MCF 10A (cell line): ENCODE data around the gene CHMP6. TPM values are rescaled to one million over a fixed set of nuclear protein-coding genes. Genes with fewer than 3 reads are reported as not detected.

Source experiments
- BruUV-seq: library from RNA; stranded (reverse); fragments of 400-500 nt; replicated peaks from 2 replicates; lab custom pipeline; 2021; lab: Mats Ljungman, UMichigan
- CTCF ChIA-PET: fragments of 300-600 bp; sonication (Branson Sonifier 250); formaldehyde crosslinking; extraction: SDS; loops from one replicate; lab custom pipeline; 2021; ENCODE audit warnings: antibody characterized with exemption, inconsistent platforms; lab: Yijun Ruan, JAX
- POLR2A ChIA-PET: fragments of 300-600, 350-650 bp; sonication (Branson Sonifier 250); formaldehyde crosslinking; extraction: SDS; loops from one replicate; lab custom pipeline; 2020; ENCODE audit warnings: antibody characterized with exemption, inconsistent platforms; lab: Yijun Ruan, JAX
- DNase-seq: peaks from one replicate; pipeline ENCODE4 v3.0.0-alpha.2; 2018; ENCODE audit not compliant: unreplicated experiment
- H3K27ac Mint-ChIP-seq: one replicate; pipeline ENCODE4 v1.8.0; 2022; ENCODE audit warnings: mild to moderate bottlenecking, low read depth, mixed read lengths; ENCODE audit not compliant: unreplicated experiment
- H3K27me3 Mint-ChIP-seq: one replicate; pipeline ENCODE4 v1.8.0; 2022; ENCODE audit warnings: mixed read lengths; ENCODE audit not compliant: insufficient read depth, unreplicated experiment
- H3K36me3 Mint-ChIP-seq: one replicate; pipeline ENCODE4 v1.8.0; 2022; ENCODE audit warnings: mild to moderate bottlenecking, moderate library complexity, mixed read lengths; ENCODE audit not compliant: insufficient read depth, unreplicated experiment
- H3K4me1 Mint-ChIP-seq: one replicate; pipeline ENCODE4 v1.8.0; 2022; ENCODE audit warnings: mixed read lengths; ENCODE audit not compliant: insufficient read depth, unreplicated experiment
- H3K4me3 Mint-ChIP-seq: one replicate; pipeline ENCODE4 v1.8.0; 2022; ENCODE audit warnings: mild to moderate bottlenecking, moderate library complexity, mixed read lengths; ENCODE audit not compliant: unreplicated experiment
- H3K9me3 Mint-ChIP-seq: one replicate; pipeline ENCODE4 v1.8.0; 2022; ENCODE audit warnings: mixed read lengths; ENCODE audit not compliant: unreplicated experiment
- CTCF ChIP-seq: fragments of 200-600 bp; IDR thresholded peaks from one replicate; pipeline ENCODE4 v1.8.0; 2022; ENCODE audit warnings: antibody characterized with exemption, mild to moderate bottlenecking; ENCODE audit not compliant: unreplicated experiment
- intact Hi-C: fragments of 100-400 bp; cut with micrococcal nuclease; formaldehyde crosslinking; loops from 2 replicates; pipeline ENCODE4 v1.14.1; 2022
- total RNA-seq: library from RNA; stranded (reverse); gene quantifications from 2 replicates; pipeline ENCODE4 v1.2.3, GENCODE V29; 2022

The CHMP6 gene
- total RNA-seq, 1 experiment from 2014 or later = 19.5 TPM

GRCh38 chr17:81044428-81044763 lies 52.8 kb downstream of the CHMP6 start:
- intact Hi-C loops = loop anchor here (1.0 kb wide), 1 partner anchor 13 kb away; no protein-coding TSS in a partner anchor
- Mint-ChIP-seq H3K27me3 (no peaks in the 10 kb centered on the region), H3K4me3 (peak overlapping the region; percentile 66), H3K36me3 (peaks cover 16% of the 10 kb centered on the region), H3K4me1 (peaks cover 51% of the 10 kb centered on the region), H3K9me3 (no peaks in the 10 kb centered on the region), H3K27ac (peak overlapping the region; percentile 69)
- ChIA-PET POLR2A (interaction anchor here (0.6 to 4.7 kb wide), 9 partner anchors 8 to 182 kb away, joined by 3 to 34 read pairs (median 7); partner anchors contain the start of gene BAIAP2), CTCF (interaction anchor here (1.8 to 2.6 kb wide), 2 partner anchors 21 to 53 kb away, joined by 10 to 11 read pairs; no protein-coding TSS in a partner anchor)
- no peak for TF ChIP-seq CTCF
- BruUV-seq = no TSS peak
- DNase-seq = no peak

GRCh38 chr17:81044764-81045589 lies 53.3 kb downstream of the CHMP6 start:
- no TSS peak for BruUV-seq
- Mint-ChIP-seq H3K4me3 (peak overlapping the region; percentile 66), H3K9me3 (no peaks in the 10 kb centered on the region), H3K36me3 (peaks cover 15% of the 10 kb centered on the region), H3K27me3 (no peaks in the 10 kb centered on the region), H3K27ac (peak overlapping the region; percentile 69), H3K4me1 (peaks cover 53% of the 10 kb centered on the region)
- ChIA-PET CTCF (interaction anchor here (1.0 to 2.6 kb wide), 3 partner anchors 21 to 52 kb away, joined by 3 to 11 read pairs (median 10); no protein-coding TSS in a partner anchor), POLR2A (interaction anchor here (0.6 to 4.7 kb wide), 8 partner anchors 9 to 53 kb away, joined by 3 to 34 read pairs (median 6); partner anchors contain the start of gene BAIAP2)
- intact Hi-C loops = loop anchor here (1.0 kb wide), 1 partner anchor 12 kb away; no protein-coding TSS in a partner anchor
- no peak for TF ChIP-seq CTCF
- peak; percentile 80 for DNase-seq

- POLR2A ChIA-PET = interaction anchor here (0.6 to 4.7 kb wide), 6 partner anchors 9 to 52 kb away, joined by 3 to 34 read pairs (median 12); partner anchors contain the start of gene BAIAP2
- H3K4me3 Mint-ChIP-seq = no peak overlapping the region
- CTCF ChIA-PET = interaction anchor here (0.5 to 1.8 kb wide), 3 partner anchors 23 to 254 kb away, joined by 3 to 10 read pairs (median 3); no protein-coding TSS in a partner anchor
Observed at GRCh38 chr17:81045590-81046095, 54.0 kb downstream of the CHMP6 start.

More at GRCh38 chr17:81045590-81046095, 54.0 kb downstream of the CHMP6 start:
- intact Hi-C loops = no loop called here
- Mint-ChIP-seq H3K4me1 (peaks cover 52% of the 10 kb centered on the region), H3K9me3 (no peaks in the 10 kb centered on the region), H3K27ac (peak overlapping the region; percentile 69), H3K36me3 (peaks cover 13% of the 10 kb centered on the region), H3K27me3 (no peaks in the 10 kb centered on the region)
- no peak for TF ChIP-seq CTCF
- BruUV-seq = no TSS peak
- no peak for DNase-seq
